Measurements from ENCODE around the gene PITX2.

DNA sequence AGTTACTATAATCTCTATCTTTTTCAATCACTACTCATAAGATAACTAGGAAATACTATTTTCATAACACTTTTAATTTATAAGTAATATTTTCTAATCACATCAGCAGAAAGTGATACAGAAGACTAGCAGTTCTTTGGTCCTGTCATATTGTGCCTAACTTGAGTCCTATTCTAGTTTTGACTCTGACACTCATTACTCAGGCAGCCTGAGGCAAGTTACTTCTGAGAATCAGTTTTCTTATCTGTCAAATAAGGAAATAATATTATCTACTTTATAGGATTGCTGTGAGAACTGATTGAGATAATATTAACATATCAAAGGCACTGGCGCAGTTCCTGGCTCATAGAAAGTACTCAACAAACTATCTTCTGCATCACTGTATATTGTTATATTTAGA lies 17.8 kb downstream of the PITX2 start:
- TF ChIP-seq, protein P1, sequence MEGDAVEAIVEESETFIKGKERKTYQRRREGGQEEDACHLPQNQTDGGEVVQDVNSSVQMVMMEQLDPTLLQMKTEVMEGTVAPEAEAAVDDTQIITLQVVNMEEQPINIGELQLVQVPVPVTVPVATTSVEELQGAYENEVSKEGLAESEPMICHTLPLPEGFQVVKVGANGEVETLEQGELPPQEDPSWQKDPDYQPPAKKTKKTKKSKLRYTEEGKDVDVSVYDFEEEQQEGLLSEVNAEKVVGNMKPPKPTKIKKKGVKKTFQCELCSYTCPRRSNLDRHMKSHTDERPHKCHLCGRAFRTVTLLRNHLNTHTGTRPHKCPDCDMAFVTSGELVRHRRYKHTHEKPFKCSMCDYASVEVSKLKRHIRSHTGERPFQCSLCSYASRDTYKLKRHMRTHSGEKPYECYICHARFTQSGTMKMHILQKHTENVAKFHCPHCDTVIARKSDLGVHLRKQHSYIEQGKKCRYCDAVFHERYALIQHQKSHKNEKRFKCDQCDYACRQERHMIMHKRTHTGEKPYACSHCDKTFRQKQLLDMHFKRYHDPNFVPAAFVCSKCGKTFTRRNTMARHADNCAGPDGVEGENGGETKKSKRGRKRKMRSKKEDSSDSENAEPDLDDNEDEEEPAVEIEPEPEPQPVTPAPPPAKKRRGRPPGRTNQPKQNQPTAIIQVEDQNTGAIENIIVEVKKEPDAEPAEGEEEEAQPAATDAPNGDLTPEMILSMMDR (IDR thresholded peaks at IDR 0.05; ENCODE audit: low read length): no peak
- no peak for TF ChIP-seq EZH2 (IDR thresholded peaks at IDR 0.05; ENCODE audit: borderline replicate concordance, low read length)

All from OCI-LY1 (cell line).